ENCODE results near the gene TCOF1. TPM values are rescaled to one million over a fixed set of nuclear protein-coding genes. Genes with fewer than 3 reads are reported as not detected.
"Not testable (repeated sequence)": the region's sequence is repeated elsewhere in the genome, so short reads cannot be mapped to it uniquely, and the experiment has no call there.

TCOF1 gene
- total RNA-seq, 1 donor from 2014 or later, result 24.8 TPM

DNA sequence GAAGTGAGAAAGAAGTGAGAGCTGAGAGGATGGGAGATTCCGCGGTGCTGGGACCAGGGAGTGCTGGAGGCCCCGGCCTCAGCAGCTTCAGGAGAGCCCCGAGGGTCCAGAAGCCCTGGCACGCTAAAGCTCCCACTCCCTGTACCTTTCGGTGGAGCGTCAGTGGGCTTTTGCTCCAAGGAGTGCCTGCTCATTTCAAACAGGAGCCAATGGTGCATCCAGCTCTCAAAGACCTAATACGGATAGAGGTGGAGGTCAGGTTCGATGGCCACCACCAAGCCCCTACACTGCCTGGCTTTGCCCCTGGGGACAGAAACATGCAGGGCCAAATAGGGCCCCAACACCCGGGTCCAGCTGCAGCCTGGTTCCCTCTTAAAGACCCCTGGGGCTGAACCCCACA, 47.0 kb downstream of the TCOF1 start:
- DNase-seq (ENCODE audit: low read depth), result no peak

- DNase-seq (ENCODE audit: low read depth), result no peak
Observed at GRCh38 chr5:150404941-150405816, 47.7 kb downstream of the TCOF1 start.

DNA sequence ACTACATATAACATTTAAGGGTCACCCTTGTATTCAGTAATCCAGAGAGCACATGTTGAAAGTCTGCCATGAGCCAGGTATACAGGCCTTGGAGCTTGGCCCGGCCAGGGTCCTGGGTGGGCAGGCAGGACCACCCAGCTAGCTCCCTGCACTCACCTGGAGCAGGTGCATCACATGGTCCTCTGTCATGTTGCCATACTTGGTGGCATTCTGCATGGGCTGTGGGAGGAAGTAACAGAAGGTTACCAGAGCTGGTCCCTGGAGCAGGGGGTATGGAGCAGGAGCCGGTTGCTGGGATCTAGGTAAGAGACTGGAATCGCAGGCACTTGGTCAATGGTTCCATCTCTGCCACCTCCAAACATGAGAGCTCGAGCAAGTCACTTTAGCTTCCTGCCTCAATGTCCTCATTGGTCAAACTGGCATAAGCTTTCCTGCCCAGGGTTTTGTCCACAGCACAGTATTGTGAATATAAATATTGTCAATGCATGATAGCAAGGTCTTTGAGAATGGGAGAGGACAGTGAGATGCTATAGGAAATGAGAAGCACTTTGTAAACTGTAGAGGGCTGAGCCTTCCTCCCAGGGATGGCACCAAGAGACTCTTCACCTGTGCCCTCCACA, 48.7 kb downstream of the TCOF1 start:
- DNase-seq (ENCODE audit: low read depth), result no peak

DNA sequence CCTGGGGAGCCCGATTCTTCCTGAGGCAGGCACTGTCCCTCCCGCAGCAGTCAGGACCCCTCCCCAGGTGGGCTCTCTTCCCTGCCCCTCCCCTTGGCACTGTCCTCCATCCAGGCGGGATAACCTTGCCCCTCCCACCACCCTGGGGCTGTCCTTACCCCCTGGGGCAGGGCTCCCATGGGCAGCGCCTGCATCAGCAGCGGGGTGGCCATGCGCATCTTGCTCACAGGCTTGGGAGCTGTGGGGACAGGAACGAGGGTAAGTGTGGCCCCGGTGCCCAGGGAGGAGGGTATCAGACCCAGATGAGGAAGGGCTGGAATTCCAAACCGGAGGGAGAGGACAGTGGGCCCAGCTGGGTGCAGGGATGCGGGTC, 49.2 kb downstream of the TCOF1 start:
- DNase-seq (ENCODE audit: low read depth), result no peak

GRCh38 chr5:150407096-150407720, 49.7 kb downstream of the TCOF1 start:
- no peak for DNase-seq (ENCODE audit: low read depth)

- no peak for DNase-seq (ENCODE audit: low read depth)
Observed at GRCh38 chr5:150408231-150408943, 50.9 kb downstream of the TCOF1 start.

- peak; percentile 90 for DNase-seq (ENCODE audit: low read depth)
Observed at GRCh38 chr5:150409638-150410523, 52.4 kb downstream of the TCOF1 start.

- peak; percentile 76 for DNase-seq (ENCODE audit: low read depth)
Observed at GRCh38 chr5:150410524-150411244, 53.2 kb downstream of the TCOF1 start.

DNA sequence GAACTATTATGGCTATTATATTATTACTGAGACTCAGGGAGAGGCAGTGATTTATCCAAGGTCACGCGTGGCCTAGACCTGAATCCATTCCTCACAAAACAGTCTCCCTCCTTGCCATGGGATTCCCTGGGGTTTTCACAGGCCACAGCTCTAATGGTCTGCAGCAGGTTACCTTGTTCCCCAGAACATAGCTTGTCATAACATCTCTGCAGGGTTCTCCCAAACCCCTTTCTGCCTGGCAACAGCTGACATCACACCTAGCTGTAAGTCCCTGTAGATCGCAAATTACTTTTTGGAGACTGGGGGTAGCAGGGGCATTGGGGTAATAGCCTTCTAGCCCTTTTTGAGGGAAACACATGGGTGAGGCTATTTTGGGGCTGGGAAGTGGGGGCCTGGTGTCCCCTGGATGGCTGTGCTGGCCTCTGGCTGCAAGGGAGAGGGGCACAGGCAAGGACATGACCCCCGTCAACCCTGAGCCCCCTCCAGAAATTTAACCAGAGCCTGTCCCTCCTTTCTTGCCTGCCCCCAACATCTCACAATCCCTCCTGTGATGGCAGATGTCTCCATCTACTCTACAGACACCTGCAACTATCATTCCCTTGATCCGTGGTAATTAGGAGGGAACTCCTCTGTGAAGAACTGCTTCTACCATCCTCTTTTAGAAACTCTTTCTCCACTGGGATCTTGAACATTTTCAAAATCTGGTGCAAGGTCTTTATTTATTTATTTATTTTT, 53.9 kb downstream of the TCOF1 start:
- DNase-seq (ENCODE audit: low read depth), result no peak

GRCh38 chr5:150412319-150413175, 55.0 kb downstream of the TCOF1 start, which contains the start of gene CD74:
Gene CD74 (minus strand): TSS chr5:150412910. CDS start chr5:150412749, 161 bp downstream.
- no peak for DNase-seq (ENCODE audit: low read depth)

DNA sequence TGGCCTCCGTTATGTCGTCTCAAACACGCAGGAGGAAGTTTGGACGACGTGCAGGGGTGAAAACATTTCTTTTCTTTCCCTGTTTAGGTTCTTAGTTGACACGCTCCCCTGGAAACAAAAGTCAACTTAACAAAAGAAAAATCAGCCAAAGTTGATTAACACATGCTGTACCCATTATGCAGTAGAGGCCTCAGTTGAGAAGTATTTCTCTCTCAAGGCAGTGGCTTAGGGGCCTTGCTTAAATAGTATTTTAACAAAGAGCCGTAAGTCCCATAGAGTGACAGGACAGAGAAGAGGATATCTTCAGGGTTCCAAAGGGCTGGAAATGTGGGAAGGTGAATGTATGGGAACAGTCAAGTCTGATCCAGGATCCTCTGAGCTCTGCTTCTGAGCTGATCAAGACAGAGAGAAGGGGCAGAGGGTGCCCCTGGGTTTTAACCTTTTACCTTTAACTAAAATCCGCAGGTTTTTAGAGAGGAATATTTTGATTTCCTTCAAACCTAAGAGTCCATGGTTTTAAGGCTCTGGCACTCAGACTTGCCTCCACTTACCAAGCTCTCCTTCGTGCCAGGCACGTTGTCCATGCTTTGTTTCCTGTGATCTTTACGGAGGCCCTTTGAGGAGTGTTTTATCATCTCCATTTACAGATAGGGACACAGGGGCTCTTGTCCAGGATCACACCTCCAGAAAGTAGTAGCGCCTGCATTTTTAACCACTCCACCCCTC, 55.8 kb downstream of the TCOF1 start:
- no peak for DNase-seq (ENCODE audit: low read depth)

- DNase-seq (ENCODE audit: low read depth), result not testable (repeated sequence)
Observed at GRCh38 chr5:150413902-150414790, 56.6 kb downstream of the TCOF1 start.

DNA sequence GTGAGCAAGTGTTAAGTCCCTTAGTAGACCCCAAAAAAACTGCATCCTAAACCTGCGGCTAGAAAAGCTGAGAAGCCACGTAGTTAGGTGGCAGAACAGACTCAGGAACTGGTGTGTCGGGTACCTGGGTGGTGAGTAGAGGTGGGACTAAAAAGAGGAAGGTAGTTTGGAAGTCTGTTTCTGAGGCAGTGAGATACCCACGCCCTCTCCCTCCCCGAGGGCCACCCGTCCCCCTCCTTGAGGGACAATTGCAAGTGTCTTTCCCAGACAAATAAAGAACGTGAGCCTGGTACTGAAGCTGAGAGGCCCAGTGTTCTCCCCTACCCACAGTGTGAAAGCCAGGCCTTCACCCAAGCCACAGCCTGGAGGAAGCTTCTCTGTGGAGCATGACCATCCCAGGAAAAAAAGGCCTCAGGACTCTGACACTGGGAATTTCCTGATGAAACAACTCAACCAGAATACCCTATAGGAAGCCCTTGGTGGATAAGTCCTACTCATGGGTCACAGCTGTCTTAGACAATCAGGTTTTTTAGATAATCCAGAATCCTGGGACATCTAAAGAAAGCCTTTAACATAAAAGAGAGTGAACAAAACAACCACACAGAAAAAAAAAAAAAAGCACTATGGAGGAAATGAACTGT, 62.3 kb downstream of the TCOF1 start:
- no peak for DNase-seq (ENCODE audit: low read depth)

DNA sequence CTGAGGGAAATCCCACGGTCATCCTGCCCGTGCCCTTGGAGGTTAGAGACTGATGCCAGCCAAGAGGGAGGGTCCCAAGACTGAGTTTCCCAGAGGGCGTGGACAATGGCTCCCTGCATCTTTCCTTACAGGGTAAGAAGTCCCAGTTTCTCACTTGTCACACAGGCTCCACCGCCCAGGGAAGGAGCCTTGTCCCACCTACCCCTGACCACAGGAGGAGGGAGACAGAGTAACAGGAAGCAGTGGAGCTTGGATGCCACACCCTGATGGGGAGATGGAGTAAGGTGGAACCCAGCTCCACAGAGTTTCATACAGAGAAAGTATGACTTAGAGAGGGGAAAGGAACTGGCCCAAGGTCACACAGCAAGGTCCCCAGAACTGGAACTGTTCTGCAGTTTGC, 64.6 kb downstream of the TCOF1 start:
- DNase-seq (ENCODE audit: low read depth), result no peak

DNA sequence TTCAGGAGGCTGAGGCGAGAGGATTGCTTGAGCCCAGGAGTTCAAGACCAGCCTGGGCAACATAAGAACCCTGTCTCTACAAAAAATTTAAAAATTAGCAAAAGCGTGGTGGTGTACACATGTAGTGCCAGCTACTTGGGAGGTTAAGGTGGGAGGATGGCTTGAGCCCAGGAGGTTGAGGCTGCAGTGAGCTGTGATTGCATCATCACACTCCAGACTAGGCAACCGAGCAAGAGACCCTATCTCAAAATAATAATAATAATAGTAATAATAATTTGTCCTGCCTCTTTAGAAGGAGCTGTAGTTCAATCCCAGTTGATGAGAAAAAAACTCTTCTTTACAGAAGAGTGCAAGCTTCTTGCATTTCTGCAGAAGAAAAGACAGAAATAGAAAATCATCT, 65.3 kb downstream of the TCOF1 start:
- no peak for DNase-seq (ENCODE audit: low read depth)

DNA sequence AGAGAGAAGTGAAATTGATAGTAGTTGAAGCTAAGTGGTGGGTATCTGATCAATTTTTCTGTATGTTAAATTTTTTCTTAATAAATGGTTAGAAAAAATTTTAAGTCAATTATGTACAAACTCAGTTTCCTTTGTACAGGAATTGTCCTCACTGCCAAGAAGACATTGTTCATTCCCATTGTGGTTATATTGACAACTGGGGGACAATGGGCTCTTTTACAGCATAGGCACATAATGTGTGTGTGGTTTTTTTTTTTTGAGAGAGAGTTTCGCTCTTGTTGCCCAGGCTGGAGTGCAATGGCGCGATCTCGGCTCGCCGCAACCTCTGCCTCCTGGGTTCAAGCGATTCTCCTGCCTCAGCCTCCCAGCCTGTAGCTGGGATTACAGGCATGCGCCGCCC, 68.7 kb downstream of the TCOF1 start:
- not testable (repeated sequence) for DNase-seq (ENCODE audit: low read depth)
